Fibroblast of lung (primary cell): ENCODE data around the gene NRXN2.

Experiments
- CTCF ChIP-seq, 2 donors: IDR thresholded peaks in 1 of 2; conservative IDR thresholded peaks in 1 of 2; 1 replicate in 1 of 2; 2 replicates in 1 of 2; pipeline ENCODE4 v1.5.1; 2011 to 2012; ENCODE audit warnings: low read length in 2 of 2, control low read depth in 1 of 2, inconsistent platforms in 1 of 2, low read depth in 1 of 2, mild to moderate bottlenecking in 1 of 2
- EZH2 ChIP-seq: IDR thresholded peaks from 2 replicates; pipeline ENCODE4 v1.5.1; 2012; ENCODE audit warnings: low read length, control low read depth, mild to moderate bottlenecking; ENCODE audit errors: missing control alignments

GRCh38 chr11:64611176-64611575 is 111.8 kb downstream of the NRXN2 start:
- no peak for TF ChIP-seq CTCF (conservative IDR thresholded peaks at IDR 0.05 in 1 of 2, IDR thresholded peaks at IDR 0.05 in 1 of 2; ENCODE audit: low read depth in 1 of 2, low read length in 2 of 2)
- no peak for TF ChIP-seq EZH2
